Omental fat pad (tissue), 4 donors: ENCODE results near the gene SLC16A6. TPM values are rescaled to one million over a fixed set of nuclear protein-coding genes. Genes with fewer than 3 reads are reported as not detected.
"Not testable (repeated sequence)": the region's sequence is repeated elsewhere in the genome, so short reads cannot be mapped to it uniquely, and the experiment has no call there.

Experiments used
- ATAC-seq: fragments of 150-250 bp; one replicate; pipeline ENCODE4 v1.9.1; 2016; ENCODE audit warnings: mild to moderate bottlenecking, moderate library complexity; ENCODE audit not compliant: low FRiP score
- DNase-seq: peaks from one replicate; pipeline ENCODE4 v3.0.0-alpha.2; 2019; ENCODE audit warnings: low spot score
- total RNA-seq, 4 donors: library from RNA; depleted of rRNA; stranded (reverse); fragments of >200 nt; gene quantifications; one replicate each; pipeline ENCODE4 v1.1.0, GENCODE V29; 2016
- TF ChIP-seq, protein P1 (sequence below), 3 donors: fragments of 450-650 bp; IDR thresholded peaks; one replicate each; pipeline ENCODE4 v1.5.1; 2016 to 2017; ENCODE audit warnings: antibody characterized with exemption in 3 of 3, mild to moderate bottlenecking in 3 of 3, moderate library complexity in 2 of 3

Gene SLC16A6
- total RNA-seq, 4 donors from 2014 or later: 0.38 to 7.3 (median 2.2) TPM

DNA sequence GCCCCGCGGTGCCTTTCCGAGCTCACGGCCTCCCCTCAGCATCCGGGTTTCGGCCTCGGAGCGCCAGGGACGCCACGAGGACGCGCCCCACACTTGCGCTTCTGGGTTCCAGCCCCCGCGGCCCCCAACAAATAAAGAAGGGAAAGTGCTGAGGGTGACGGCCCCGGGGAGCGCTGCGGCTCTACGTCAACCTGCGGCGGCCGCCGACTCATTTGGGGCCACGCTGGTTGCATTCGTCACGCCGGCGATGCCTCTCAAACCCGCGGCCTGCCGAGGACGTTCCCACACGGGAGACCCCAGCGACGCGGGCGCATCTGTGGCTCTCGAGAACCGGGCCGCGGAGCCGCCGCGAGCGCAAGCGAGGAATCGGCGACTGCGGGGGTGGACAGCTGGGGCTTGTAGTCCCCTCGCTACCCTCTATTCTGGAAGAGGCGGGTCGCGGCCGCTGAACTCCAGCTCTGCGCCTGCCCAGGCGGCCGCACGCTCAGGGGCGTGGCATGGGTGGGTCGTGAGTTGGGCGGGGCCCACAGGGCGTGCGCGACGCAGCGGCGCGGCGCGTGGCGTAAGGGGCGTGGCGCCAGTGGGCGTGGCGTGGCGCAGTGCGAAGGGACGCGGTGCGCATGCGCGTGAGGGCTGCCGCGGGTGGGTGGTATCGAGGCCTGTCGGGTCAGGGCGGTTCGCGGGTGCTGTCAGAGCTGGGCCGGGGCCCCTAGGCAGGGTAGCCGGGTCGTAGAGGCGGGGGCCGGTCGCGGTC lies 43.3 kb downstream of the SLC16A6 start, which contains the start of gene AMZ2:
Gene AMZ2, plus strand, starts transcription at position 599 of the 754 bp plus-strand sequence. CDS start 2,145 bp downstream, outside the sequence.
- DNase-seq (peak; percentile 83), ATAC-seq (peak; percentile 100)
- TF ChIP-seq, protein P1, sequence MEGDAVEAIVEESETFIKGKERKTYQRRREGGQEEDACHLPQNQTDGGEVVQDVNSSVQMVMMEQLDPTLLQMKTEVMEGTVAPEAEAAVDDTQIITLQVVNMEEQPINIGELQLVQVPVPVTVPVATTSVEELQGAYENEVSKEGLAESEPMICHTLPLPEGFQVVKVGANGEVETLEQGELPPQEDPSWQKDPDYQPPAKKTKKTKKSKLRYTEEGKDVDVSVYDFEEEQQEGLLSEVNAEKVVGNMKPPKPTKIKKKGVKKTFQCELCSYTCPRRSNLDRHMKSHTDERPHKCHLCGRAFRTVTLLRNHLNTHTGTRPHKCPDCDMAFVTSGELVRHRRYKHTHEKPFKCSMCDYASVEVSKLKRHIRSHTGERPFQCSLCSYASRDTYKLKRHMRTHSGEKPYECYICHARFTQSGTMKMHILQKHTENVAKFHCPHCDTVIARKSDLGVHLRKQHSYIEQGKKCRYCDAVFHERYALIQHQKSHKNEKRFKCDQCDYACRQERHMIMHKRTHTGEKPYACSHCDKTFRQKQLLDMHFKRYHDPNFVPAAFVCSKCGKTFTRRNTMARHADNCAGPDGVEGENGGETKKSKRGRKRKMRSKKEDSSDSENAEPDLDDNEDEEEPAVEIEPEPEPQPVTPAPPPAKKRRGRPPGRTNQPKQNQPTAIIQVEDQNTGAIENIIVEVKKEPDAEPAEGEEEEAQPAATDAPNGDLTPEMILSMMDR (IDR thresholded peaks at IDR 0.05): no peak

DNA sequence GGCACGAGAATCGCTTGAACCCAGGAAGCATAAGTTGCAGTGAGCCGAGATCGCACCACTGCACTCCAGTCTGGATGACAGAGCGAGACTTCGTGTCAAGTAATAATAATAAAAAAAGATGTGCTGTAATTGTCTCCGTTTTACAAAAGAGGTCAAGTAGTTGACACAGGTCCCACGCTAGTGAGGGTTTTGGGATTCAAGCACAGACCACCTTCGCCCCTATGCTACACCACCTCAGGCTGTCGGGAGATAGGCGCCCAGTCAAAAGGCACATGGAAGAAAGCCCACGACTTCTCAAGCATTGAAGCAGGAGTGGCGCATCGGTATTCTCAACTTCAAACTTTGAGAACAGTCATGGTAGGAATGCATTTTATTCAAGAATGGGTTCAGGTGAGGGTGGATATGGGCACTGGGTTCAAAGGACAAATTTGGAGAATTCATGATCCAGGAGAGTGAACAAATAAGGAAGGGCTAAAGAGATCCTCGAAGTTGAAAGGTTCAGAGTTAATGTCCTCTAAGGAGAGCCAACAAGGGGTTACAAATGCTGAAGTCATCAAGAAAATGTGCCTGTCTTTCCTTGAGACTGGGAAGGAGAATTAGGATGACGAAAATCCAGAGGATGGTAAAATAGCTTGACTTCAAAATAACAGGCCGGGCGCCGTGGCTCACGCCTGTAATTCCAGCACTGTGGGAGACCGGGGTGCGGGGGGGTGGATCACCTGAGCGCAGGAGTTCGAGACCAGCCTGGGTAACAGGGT lies 44.5 kb downstream of the SLC16A6 start:
- no peak for DNase-seq
- ATAC-seq: no peak
- TF ChIP-seq, protein P1 (IDR thresholded peaks at IDR 0.05): no peak

DNA sequence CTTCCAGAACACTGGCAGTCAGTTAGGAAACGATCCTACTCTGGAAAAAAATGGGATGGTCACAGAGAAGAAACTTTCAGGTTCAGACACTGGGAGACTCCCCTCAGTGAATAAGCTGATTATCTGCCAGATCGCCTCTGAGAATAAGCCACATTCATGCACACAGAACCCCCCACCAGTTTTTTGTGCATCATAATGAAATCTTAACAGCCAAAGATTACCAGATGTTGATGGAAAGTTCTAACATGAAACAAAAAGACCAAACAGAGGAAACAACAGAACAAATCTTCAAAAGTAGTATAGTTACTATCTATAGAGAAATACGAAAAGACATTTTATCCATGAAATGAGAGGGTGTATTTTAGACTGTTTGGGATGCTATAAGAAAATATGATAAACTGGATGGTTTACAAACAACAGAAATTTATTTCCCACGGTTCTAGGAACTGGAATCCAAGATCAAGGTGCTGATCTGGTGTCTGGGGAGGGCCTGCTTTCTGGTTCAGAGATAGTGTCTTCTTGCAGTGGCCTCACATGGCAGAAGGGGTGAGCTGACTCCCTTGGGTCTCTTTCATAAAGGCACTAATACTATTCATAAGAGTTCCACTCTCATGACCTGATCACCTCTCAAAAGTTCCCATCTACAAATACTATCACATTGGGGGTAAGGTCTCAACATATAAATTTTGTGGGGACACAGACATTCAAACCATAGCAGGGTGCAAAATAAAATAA lies 51.1 kb downstream of the SLC16A6 start:
- TF ChIP-seq, protein P1 (IDR thresholded peaks at IDR 0.05): no peak
- ATAC-seq: no peak
- DNase-seq: no peak

DNA sequence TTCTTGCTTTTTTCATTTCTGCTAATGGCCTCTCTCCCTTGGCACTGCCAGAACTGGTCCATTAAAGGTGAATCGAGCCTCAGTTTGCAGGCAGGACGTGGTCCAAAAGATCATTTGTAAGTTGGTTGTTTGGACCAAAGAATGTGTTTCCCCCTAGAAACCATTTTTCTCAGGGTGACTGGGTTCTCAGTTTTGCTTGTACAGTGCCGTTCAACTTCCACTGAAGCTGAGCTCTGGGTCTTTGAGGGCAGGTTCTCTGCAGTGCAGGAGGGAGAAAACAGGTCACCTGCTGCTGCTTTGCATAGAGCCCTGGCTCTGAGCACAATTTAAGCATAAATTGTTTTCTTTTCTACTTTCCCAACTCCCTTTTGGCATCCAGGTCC lies 52.1 kb downstream of the SLC16A6 start:
- ATAC-seq: no peak
- DNase-seq: no peak
- TF ChIP-seq, protein P1 (IDR thresholded peaks at IDR 0.05): no peak

DNA sequence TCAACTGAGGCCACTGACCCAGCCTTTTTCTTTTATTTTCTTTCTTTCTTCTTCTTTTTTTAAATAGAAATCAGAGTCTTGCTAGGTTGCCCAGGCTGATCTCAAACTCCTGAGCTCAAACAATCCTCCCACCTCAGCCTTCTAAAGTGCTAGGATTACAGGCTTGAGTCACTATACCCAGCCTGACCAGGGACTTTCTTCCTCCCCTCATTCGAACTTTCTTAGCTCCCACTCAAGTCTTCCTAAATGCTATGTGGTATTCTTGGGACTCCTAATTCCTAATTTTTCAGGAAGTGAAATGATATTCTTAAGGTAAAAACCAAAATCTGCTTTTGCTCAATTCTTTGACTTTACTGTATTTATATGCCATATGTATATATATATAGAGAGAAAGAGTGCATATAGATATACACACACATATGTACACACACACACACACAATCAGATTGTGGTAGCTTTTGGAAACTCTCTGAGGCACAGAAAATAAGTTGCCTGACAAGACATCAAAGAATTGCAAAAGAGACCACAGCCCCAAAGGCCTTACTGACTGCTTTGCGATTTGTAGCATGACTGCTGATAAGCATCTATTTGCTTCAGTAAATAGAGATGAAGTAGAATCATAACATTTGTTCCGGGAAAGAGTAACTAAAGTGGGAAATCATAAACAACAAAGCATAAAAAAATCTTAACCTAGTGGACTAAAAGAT lies 52.6 kb downstream of the SLC16A6 start:
- TF ChIP-seq, protein P1 (IDR thresholded peaks at IDR 0.05): no peak
- no peak for ATAC-seq
- no peak for DNase-seq

- not testable (repeated sequence) for DNase-seq, ATAC-seq
Measured at GRCh38 chr17:68237369-68238163, 53.4 kb downstream of the SLC16A6 start.

GRCh38 chr17:68235336-68235791 lies 55.6 kb downstream of the SLC16A6 start:
- not testable (repeated sequence) for DNase-seq, ATAC-seq

DNA sequence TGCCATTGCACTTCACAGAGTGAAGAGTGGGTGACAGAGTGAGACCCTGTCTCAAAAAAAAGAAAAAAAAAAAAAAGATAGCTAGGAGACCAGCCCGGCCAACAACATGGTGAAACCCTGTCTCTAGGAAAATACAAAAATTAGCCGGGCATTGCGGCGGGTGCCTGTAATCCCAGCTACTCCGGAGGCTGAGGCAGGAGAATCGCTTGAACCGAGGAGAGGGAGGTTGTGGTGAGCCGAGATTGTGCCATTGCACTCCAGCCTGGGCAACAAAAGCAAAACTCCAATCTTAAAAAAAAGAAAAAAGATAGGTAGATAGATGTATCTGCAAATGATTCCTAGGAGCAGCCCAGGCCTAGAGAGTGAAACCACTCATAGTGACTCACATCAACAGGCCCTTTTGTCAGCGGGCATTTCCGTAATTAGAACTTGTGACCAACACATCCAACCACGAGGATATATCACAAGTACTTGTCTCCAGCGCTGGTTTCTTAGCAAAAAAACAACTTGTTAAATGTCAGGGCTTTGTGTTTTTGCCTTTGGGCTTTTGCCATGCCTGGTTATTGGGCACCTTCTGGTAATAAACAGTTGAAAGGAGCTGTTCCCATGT lies 56.1 kb downstream of the SLC16A6 start:
- peak; percentile 4 for ATAC-seq
- not testable (repeated sequence) for DNase-seq

- peak; percentile 43 for ATAC-seq
- DNase-seq: not testable (repeated sequence)
Measured at GRCh38 chr17:68232741-68233140, 58.2 kb downstream of the SLC16A6 start.
